ENCODE measurements around the gene PALMD.

PALMD gene

GRCh38 chr1:99740141-99740540 lies 94.2 kb downstream of the PALMD start:
- Histone ChIP-seq H3K36me3 (replicated peaks) (no peaks in the 10 kb centered on the region), H3K27ac (no peak overlapping the region), H3K4me3 (ENCODE audit: low read depth, low read length) (no peak overlapping the region), H3K27me3 (replicated peaks) (no peaks in the 10 kb centered on the region)
- no peak for DNase-seq
- TF ChIP-seq, protein P1, sequence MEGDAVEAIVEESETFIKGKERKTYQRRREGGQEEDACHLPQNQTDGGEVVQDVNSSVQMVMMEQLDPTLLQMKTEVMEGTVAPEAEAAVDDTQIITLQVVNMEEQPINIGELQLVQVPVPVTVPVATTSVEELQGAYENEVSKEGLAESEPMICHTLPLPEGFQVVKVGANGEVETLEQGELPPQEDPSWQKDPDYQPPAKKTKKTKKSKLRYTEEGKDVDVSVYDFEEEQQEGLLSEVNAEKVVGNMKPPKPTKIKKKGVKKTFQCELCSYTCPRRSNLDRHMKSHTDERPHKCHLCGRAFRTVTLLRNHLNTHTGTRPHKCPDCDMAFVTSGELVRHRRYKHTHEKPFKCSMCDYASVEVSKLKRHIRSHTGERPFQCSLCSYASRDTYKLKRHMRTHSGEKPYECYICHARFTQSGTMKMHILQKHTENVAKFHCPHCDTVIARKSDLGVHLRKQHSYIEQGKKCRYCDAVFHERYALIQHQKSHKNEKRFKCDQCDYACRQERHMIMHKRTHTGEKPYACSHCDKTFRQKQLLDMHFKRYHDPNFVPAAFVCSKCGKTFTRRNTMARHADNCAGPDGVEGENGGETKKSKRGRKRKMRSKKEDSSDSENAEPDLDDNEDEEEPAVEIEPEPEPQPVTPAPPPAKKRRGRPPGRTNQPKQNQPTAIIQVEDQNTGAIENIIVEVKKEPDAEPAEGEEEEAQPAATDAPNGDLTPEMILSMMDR (IDR thresholded peaks at IDR 0.05; ENCODE audit: low read depth, low read length, missing control alignments) = no peak
- in situ Hi-C loops (cut with HindIII; ENCODE audit: low pct_ligation_motif_present, low sequenced_read_pairs) = no loop called here
